ENCODE measurements around the gene CRISPLD2.
A peak's percentile ranks its signal among the peaks of the same experiment; 100 is the strongest.
"Not testable (repeated sequence)": the region's sequence is repeated elsewhere in the genome, so short reads cannot be mapped to it uniquely, and the experiment has no call there.

Gene CRISPLD2

GRCh38 chr16:84938616-84939015 is 118.8 kb downstream of the CRISPLD2 start:
- H3K4me3 Mint-ChIP-seq; H3K4me1 Mint-ChIP-seq; H3K9me3 Mint-ChIP-seq; H3K27ac Mint-ChIP-seq; H3K36me3 Mint-ChIP-seq; ATAC-seq; DNase-seq (ENCODE audit: low spot score in 2 of 2): not testable (repeated sequence)

- H3K4me3 Mint-ChIP-seq: no peak overlapping the region
- no peak overlapping the region for H3K27ac Mint-ChIP-seq
- no peaks in the 10 kb centered on the region for H3K9me3 Mint-ChIP-seq
- no peaks in the 10 kb centered on the region for H3K4me1 Mint-ChIP-seq
- H3K36me3 Mint-ChIP-seq: no peaks in the 10 kb centered on the region
- DNase-seq (ENCODE audit: low spot score in 2 of 2) (no peak), ATAC-seq (peak; percentile 21)
These were observed 121.1 kb downstream of the CRISPLD2 start for GRCh38 chr16:84940670-84941551.

GRCh38 chr16:84941921-84942320 is 122.1 kb downstream of the CRISPLD2 start:
- H3K4me3 Mint-ChIP-seq: no peak overlapping the region
- no peaks in the 10 kb centered on the region for H3K9me3 Mint-ChIP-seq
- no peak for DNase-seq (ENCODE audit: low spot score in 2 of 2)

GRCh38 chr16:84942786-84943185 is 123.0 kb downstream of the CRISPLD2 start:
- DNase-seq (ENCODE audit: low spot score in 2 of 2): no peak
- H3K36me3 Mint-ChIP-seq: no peaks in the 10 kb centered on the region

More at GRCh38 chr16:84941921-84942320, 122.1 kb downstream of the CRISPLD2 start:
- H3K36me3 Mint-ChIP-seq: no peaks in the 10 kb centered on the region
- H3K4me1 Mint-ChIP-seq: no peaks in the 10 kb centered on the region
- H3K27ac Mint-ChIP-seq: no peak overlapping the region
- ATAC-seq: no peak

GRCh38 chr16:84943620-84944019 is 123.8 kb downstream of the CRISPLD2 start:
- Mint-ChIP-seq H3K9me3 (no peaks in the 10 kb centered on the region), H3K27ac (no peak overlapping the region), H3K36me3 (no peaks in the 10 kb centered on the region), H3K4me1 (no peaks in the 10 kb centered on the region), H3K4me3 (no peak overlapping the region)
- no peak for ATAC-seq
- DNase-seq (ENCODE audit: low spot score in 2 of 2): no peak

More at GRCh38 chr16:84942786-84943185, 123.0 kb downstream of the CRISPLD2 start:
- Mint-ChIP-seq H3K9me3 (no peaks in the 10 kb centered on the region), H3K4me3 (no peak overlapping the region), H3K27ac (no peak overlapping the region), H3K4me1 (no peaks in the 10 kb centered on the region)
- ATAC-seq: no peak

GRCh38 chr16:84947022-84947421 is 127.2 kb downstream of the CRISPLD2 start:
- ATAC-seq (no peak), DNase-seq (ENCODE audit: low spot score in 2 of 2) (no peak)
- Mint-ChIP-seq H3K27ac (no peak overlapping the region), H3K9me3 (no peaks in the 10 kb centered on the region), H3K4me1 (peaks cover 7% of the 10 kb centered on the region), H3K4me3 (no peak overlapping the region), H3K36me3 (no peaks in the 10 kb centered on the region)

- Mint-ChIP-seq H3K36me3 (no peaks in the 10 kb centered on the region), H3K4me3 (no peak overlapping the region), H3K27ac (no peak overlapping the region), H3K9me3 (no peaks in the 10 kb centered on the region), H3K4me1 (peaks cover 7% of the 10 kb centered on the region)
- no peak for DNase-seq (ENCODE audit: low spot score in 2 of 2)
- ATAC-seq: peak; percentile 29
These were observed 128.4 kb downstream of the CRISPLD2 start for GRCh38 chr16:84947996-84948850.

- H3K36me3 Mint-ChIP-seq: no peaks in the 10 kb centered on the region
- ATAC-seq (no peak), DNase-seq (ENCODE audit: low spot score in 2 of 2) (no peak)
- H3K4me1 Mint-ChIP-seq: peaks cover 7% of the 10 kb centered on the region
- no peaks in the 10 kb centered on the region for H3K9me3 Mint-ChIP-seq
- no peak overlapping the region for H3K27ac Mint-ChIP-seq
- H3K4me3 Mint-ChIP-seq: no peak overlapping the region
These were observed 129.2 kb downstream of the CRISPLD2 start for GRCh38 chr16:84948851-84949610.

GRCh38 chr16:84949772-84950436 is 130.1 kb downstream of the CRISPLD2 start:
- Mint-ChIP-seq H3K9me3 (no peaks in the 10 kb centered on the region), H3K27ac (no peak overlapping the region), H3K36me3 (no peaks in the 10 kb centered on the region), H3K4me1 (peaks cover 7% of the 10 kb centered on the region), H3K4me3 (no peak overlapping the region)
- DNase-seq (ENCODE audit: low spot score in 2 of 2) (no peak), ATAC-seq (no peak)

GRCh38 chr16:84950906-84951305 is 131.1 kb downstream of the CRISPLD2 start:
- Mint-ChIP-seq H3K36me3 (no peaks in the 10 kb centered on the region), H3K27ac (no peak overlapping the region), H3K9me3 (no peaks in the 10 kb centered on the region), H3K4me3 (no peak overlapping the region), H3K4me1 (peaks cover 7% of the 10 kb centered on the region)
- ATAC-seq: peak; percentile 58
- peak in 1 of 2 donors; percentile 59 for DNase-seq (ENCODE audit: low spot score in 2 of 2)

- Mint-ChIP-seq H3K4me1 (peaks cover 7% of the 10 kb centered on the region), H3K4me3 (no peak overlapping the region), H3K36me3 (no peaks in the 10 kb centered on the region), H3K27ac (no peak overlapping the region), H3K9me3 (no peaks in the 10 kb centered on the region)
- peak; percentile 83 for ATAC-seq
- DNase-seq (ENCODE audit: low spot score in 2 of 2): peak; percentile 60 to 82
These were observed 132.8 kb downstream of the CRISPLD2 start for GRCh38 chr16:84952335-84953189.

- Mint-ChIP-seq H3K4me3 (no peak overlapping the region), H3K36me3 (no peaks in the 10 kb centered on the region), H3K27ac (no peak overlapping the region), H3K4me1 (peaks cover 7% of the 10 kb centered on the region), H3K9me3 (no peaks in the 10 kb centered on the region)
- DNase-seq (ENCODE audit: low spot score in 2 of 2): no peak
- ATAC-seq: no peak
These were observed 133.5 kb downstream of the CRISPLD2 start for GRCh38 chr16:84953190-84953746.

GRCh38 chr16:84955427-84955826 is 135.6 kb downstream of the CRISPLD2 start:
- DNase-seq (ENCODE audit: low spot score in 2 of 2) (no peak), ATAC-seq (no peak)
- Mint-ChIP-seq H3K9me3 (no peaks in the 10 kb centered on the region), H3K27ac (no peak overlapping the region), H3K4me3 (no peak overlapping the region), H3K4me1 (peaks cover 7% of the 10 kb centered on the region), H3K36me3 (no peaks in the 10 kb centered on the region)

- no peaks in the 10 kb centered on the region for H3K36me3 Mint-ChIP-seq
- H3K27ac Mint-ChIP-seq: peak overlapping the region; percentile 37
- H3K4me1 Mint-ChIP-seq: no peaks in the 10 kb centered on the region
- ATAC-seq (no peak), DNase-seq (ENCODE audit: low spot score in 2 of 2) (no peak)
- H3K9me3 Mint-ChIP-seq: no peaks in the 10 kb centered on the region
- no peak overlapping the region for H3K4me3 Mint-ChIP-seq
These were observed 137.4 kb downstream of the CRISPLD2 start for GRCh38 chr16:84957192-84957591.
